Dedifferentiated amniotic fluid mesenchymal stem cell (primary cell): ENCODE measurements around the gene PSG6.
"Not testable (repeated sequence)": the region's sequence is repeated elsewhere in the genome, so short reads cannot be mapped to it uniquely, and the experiment has no call there.

Experiments used
- DNase-seq: peaks from one replicate; pipeline ENCODE4 v3.0.0-alpha.2; 2016; ENCODE audit errors: extremely low spot score

Gene PSG6

GRCh38 chr19:42917634-42918033, at the start of gene PSG6:
Gene PSG6, minus strand, starts transcription at chr19:42917894. Its CDS starts 102 bp downstream, at chr19:42917792.
- DNase-seq = not testable (repeated sequence)

DNA sequence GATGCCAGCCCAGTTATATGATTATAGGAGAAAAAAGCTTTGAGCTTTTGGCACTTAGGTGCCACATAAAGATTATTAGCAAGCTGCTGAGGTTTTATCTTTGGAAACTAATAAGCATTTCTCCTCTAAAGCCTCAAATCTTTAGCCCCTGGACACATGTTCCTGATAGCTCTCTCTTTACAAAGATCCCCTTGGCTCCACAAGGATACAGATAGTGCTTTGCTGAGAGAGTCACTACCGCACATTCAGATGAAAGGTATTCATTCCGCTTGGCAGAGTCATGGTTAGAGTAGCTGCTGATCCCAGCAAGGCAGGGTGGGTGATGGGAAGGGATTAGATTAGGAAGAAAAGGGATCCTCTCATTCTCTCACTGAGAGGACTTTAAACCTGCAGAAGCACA, 47.5 kb upstream of the PSG6 start:
- DNase-seq = no peak

GRCh38 chr19:42961119-42961518, 43.4 kb upstream of the PSG6 start:
- no peak for DNase-seq

DNA sequence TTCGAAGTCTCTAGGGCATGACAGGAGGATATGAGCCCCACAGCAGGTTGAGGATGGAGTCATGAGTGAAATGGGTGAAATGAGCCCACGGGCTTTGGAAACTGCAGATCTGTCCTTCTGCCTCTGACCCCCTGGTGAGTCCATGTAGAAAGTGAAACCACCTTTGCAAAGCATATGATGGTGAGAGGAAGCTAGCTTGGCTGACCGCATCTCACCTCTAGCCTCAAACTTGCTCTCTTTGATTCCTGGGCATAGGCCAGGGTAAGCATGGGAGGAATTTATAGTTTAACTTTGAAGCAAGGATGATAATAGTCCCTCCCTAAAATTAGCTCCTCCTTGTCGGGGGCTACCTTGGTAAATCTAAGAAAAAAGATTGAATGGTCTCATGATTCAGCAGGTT, 34.4 kb upstream of the PSG6 start:
- DNase-seq = not testable (repeated sequence)

- not testable (repeated sequence) for DNase-seq
Measured at GRCh38 chr19:42951476-42951875, 33.8 kb upstream of the PSG6 start.

DNA sequence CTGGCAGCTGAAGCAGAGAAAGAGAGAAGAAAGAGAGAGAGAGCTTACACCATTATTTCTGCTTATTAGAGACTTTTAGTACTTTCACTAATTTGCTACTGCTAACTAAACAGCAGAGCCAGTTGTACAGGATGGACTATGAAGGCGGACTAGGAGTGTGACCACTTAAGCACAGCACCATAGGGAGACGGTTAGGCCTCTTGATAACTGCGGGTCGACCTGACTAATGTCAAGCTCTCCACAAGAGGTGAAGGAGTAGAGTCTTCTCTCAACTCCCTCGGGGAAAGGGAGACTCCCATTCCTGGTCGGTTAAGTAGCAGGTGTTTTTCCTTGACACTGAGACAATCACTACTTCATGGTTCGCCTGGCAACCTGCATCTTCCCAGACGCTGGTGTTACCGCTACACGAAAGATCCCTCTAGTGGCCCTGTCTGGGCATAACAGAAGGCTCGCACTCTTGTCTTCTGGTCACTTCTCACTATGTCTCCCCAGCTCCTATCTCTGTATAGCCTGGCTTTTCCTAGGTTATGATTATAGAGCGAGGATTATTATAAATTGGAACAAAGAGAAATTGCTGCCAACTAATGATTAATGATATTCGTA, 24.6 kb upstream of the PSG6 start:
- no peak for DNase-seq

DNA sequence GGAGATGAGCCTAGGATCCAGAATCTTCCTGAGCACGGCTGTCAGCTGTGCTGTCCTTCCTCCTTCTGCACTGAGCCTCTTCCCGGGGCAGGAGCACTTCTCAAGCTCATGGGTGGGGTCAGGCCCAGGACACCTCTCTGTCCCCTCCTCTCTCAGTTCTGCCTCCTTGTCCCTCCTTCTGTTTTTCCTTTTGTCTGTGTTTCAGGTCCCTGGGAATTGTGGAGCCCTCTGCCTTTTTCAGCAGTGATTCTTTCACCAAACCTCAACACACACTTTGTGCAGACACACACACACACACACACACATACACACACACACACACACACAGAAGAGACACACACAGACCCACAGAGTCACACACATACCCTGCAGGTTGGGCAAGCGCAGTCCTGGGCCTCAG, 19.4 kb upstream of the PSG6 start, which contains the start of gene PSG7:
Gene PSG7, minus strand, starts transcription at position 101 of the 400 bp plus-strand sequence. CDS start 131 bp downstream, outside the sequence.
- DNase-seq = not testable (repeated sequence)

- DNase-seq = not testable (repeated sequence)
Measured at GRCh38 chr19:42934726-42935125, 17.0 kb upstream of the PSG6 start.

DNA sequence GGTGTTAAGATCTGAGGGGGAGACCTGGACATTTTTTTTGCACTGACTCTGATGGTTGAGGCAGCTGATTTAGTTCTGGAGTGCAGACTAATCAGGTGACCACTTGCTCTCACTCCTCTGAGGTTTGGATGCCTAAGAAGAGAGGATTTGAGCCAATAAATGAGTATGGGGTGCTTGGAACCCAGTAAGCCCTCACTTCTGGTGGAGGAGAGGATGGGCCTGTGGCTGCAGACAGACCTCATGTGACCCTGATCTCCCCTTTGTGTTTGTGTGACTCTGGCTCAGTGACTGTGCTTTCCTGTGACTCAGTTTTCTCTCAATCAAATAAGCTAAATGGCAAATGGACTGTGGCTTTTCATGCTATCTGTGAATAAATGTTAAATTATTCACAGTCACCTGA, 16.5 kb upstream of the PSG6 start:
- not testable (repeated sequence) for DNase-seq

DNA sequence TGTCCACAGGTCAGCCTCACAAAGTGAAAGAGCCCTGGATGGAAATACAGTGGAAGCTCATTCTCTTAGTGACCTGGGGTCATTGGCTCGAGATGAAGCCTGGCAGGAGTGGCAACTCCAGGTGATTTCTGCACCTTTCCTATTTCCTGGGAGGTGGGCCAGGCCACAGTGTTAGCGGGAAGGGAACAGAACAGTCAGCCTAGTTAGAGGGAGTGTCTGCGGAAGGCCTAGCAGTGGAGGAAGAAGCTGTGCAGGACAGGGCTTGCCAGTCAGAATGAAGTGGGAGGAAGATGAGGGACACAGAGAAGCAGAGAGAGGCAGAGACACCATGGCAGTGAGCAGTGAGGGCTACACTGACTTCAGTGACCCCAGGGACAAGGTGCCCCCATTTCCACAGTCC, 15.7 kb upstream of the PSG6 start:
- DNase-seq = not testable (repeated sequence)

GRCh38 chr19:42932485-42933101, 14.9 kb upstream of the PSG6 start:
- peak; percentile 61 for DNase-seq

GRCh38 chr19:42930214-42930613, 12.5 kb upstream of the PSG6 start:
- not testable (repeated sequence) for DNase-seq

- DNase-seq = no peak
Measured at GRCh38 chr19:42928896-42929295, 11.2 kb upstream of the PSG6 start.

DNA sequence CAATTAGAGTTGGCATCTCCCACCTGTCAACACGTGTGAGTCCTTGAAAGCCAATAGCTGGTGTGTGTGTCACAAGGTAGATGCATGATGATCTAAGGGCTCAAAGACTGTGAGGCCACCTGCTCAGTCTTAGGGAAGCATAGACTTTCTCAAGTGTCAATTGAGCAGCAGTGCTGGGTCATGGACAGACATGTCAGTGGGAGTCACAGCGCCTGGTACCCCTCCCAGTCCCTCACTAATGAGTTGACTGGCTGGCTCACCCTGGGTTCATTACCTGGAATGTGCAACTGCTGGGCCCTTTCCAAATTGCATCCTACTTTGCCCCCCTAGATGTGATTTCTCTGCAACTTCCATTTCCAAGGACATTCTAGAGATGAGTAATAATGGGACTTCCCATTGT, 9.1 kb upstream of the PSG6 start:
- no peak for DNase-seq

DNA sequence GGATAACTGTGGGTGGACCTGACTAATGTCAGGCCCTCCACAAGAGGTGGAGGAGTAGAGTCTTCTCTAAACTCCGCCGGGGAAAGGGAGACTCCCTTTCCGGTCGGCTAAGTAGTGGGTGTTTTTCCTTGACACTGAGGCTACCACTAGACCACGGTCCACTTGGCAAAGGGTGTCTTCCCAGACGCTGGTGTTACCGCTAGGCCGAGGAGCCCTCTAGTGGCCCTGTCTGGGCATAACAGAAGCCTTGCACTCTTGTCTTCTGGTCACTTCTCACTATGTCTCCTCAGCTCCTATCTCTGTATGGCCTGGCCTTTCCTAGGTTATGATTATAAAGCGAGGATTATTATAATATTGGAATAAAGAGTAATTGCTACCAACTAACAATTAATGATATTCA, 5.4 kb upstream of the PSG6 start:
- DNase-seq = peak; percentile 48

- DNase-seq = not testable (repeated sequence)
Measured at GRCh38 chr19:42920971-42921370, 3.3 kb upstream of the PSG6 start.

DNA sequence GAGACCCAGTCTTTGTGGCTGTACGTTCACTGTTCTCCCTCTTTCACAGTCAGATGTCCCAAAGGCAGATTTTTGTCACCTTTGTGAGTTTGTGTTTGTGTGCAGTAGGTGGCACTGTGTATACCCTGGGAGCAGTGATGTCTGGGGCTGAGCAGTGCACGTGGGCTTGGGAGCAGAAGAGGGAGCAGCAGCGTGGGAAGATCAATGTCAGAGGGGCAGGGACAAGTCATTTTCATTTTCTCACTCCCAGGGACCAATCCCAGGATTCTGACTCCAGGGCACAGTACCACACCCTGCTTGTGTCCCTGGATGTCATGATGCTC, 2.0 kb upstream of the PSG6 start:
- no peak for DNase-seq

- not testable (repeated sequence) for DNase-seq
Measured at GRCh38 chr19:42919070-42919756, 1.5 kb upstream of the PSG6 start.

GRCh38 chr19:42918377-42919069, 829 bp upstream of the PSG6 start:
- DNase-seq = not testable (repeated sequence)

DNA sequence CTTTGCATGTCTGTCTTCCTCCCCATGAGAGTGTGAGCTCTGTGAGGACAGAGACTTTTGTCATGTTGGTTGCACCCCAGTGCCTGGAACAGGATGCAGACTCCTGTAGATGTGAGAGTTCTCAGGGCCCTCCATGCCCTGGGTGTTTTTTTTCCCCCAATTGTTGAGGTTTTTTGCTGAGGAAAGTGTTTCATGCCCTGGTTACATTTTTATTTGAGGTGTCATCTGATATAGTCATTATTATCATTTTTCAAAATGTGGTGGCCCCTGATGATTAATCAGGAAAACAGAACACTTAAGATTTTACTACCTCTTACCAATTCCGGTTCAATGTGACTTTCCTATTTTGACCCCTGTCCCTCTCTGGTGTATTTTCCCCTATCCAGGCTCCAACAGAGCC, 763 bp downstream of the PSG6 start:
- DNase-seq = not testable (repeated sequence)

GRCh38 chr19:42913516-42913915, 4.2 kb downstream of the PSG6 start:
- DNase-seq = not testable (repeated sequence)

- DNase-seq = not testable (repeated sequence)
Measured at GRCh38 chr19:42912941-42913340, 4.8 kb downstream of the PSG6 start.
